NCI-H510A treated with DMSO at 0.1 percent for 48 hours (cell line): Measurements from ENCODE around the gene CA12.

Experiments
- DNase-seq: peaks from one replicate; lab custom pipeline; 2025; lab: John Stamatoyannopoulos, UW

The CA12 gene

GRCh38 chr15:63401714-63402497 lies 20.3 kb upstream of the CA12 start:
- no peak for DNase-seq

- DNase-seq, result no peak
Measured at GRCh38 chr15:63401078-63401477, 19.4 kb upstream of the CA12 start.

DNA sequence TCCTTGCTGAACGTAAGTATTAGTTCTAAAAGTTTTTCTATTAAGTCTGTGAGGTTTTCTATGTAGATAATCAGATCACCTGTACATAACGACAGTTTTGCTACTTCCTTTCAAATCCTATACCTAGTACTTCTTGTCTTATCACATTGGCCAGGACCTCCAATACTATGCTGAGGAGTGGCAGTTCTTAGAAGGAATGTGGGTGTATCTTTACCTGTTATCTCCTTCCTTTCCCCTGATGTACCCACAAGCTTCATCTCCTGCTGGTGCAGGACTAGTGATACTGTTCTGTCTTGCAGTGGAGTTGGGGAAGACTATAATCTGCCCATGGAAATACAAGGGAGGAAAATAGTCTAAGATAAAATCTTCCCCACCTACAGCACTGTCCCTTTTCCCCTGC lies 16.8 kb upstream of the CA12 start:
- DNase-seq, result no peak

DNA sequence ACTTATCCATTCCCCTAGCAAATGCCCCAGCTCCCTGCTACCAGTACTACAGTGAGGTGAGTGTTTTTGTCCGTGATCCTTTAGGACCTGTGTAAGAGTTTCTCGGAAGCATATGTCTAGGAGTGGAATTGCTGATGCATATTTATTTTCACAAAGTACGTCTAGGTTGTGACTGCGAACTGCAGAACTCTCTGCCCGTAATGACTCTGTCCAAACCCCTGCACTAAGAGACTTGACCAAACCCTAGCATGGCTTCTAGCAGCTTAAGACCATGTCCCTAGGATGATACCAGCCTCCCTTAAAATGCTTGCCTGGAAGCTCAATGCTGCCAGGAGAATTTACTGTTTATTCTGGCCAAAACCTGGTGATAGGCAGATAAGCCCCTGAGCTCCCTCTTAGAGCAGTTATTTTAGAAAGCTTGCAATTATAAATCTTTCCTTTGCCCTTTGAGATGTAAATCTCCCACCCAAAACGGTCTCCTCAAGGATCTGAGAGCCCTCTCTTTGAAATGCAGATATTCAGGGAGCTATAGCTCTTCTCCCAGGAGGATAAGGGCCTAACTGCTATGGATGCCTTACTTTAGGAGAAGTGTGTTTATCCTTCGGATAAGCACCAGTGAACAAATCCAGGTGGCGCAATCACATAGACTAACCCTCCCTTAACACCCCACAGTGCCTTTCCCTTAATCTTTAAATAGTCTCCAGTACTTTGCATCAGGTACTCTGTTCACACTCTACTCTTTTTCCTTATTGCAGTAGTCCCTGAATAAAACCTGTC lies 14.7 kb upstream of the CA12 start:
- DNase-seq, result peak; percentile 35

GRCh38 chr15:63395730-63396151 lies 14.1 kb upstream of the CA12 start:
- no peak for DNase-seq

- DNase-seq, result no peak
Measured at GRCh38 chr15:63392361-63393009, 10.8 kb upstream of the CA12 start.

GRCh38 chr15:63391669-63392360 lies 10.2 kb upstream of the CA12 start:
- DNase-seq, result no peak

DNA sequence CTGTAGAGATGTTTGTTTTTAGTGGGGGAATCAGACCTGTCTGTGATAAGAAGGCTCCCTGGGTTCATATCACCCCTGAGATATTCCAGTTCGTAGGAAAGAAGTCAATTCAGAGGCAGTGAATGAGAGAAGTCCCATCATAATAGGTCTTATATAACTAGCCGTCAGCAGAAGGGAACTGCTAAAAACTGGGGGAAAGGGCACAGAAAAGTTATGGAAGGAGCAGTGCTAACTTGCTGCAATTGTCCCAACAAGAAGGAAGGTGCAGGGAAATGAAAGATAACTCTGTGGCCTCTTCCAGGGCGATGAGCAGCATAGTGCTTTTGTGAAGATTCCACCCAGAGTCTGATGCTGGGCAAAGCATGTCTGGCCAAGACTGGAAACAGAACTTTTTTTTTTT lies 9.0 kb upstream of the CA12 start:
- DNase-seq, result no peak

DNA sequence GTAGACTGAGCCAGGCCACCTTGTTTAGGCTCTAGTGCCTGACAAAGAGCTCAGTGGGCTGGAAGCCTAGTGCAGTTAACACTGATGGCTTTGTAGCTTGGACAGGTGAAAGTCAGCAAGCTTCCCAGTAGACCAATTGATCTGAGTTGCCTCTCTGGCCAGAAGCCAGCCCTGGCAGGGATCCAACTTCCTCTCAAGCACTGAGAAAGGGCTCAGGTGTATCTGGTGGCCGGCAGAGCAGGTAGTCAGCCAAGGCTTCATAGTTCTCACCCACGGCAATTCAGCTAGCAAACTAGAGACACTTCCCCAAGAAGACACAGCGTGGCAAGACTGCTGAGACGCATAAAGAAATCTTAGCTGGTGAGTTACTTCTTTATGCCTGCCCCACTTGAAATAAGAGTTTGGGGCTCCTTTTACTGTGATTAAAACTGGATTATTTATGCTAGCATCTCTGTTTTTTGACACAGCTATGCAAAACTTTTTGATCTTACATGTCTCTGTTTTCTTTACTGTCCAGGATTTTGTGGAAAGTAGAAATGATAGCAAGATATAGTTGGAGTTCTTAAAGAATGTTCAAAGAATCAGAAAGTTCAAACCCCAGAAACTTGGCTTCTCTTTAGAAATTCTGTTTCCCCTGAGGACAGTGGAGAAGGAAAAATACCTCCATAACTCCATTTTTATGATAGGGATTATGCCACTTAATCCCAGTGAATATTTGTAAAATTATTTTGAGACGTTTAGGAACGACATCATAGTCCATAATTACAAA lies 8.4 kb upstream of the CA12 start:
- DNase-seq, result peak; percentile 82

- DNase-seq, result peak; percentile 58
Measured at GRCh38 chr15:63388511-63388910, 6.9 kb upstream of the CA12 start.

DNA sequence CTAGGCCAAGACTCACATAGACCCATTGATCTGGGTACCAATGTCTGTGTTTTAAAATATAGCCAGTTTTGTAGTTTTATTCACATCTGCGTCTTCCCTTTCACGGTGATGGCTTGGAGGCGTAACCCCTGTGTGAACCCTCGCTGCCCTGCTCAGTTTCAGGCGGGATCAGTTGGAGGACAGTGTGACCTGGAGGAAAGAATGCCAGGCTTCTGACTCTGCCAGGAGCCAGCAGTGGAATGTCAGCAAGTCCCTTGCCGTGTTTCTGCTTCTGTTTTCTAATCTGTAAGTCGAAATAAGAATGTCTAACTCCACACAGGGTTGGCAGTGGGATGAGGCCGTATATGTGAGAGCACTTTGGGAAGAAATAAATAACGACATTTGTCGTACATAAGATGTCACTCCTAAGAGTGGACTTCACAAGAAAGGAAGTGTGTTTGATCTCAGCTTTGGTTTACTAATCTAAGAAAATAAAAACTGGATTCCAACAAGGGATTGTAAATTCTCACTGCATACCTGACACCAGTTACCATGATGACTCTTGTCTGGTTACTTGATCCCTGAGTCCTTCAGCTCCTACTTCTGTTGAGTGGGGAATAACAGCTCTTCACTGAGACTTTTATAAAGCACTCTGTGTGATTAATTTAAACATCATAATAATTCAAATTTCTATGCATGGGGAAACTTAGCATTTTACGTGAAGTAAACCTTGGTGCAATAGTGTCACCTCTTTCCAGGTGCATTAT lies 6.3 kb upstream of the CA12 start:
- DNase-seq, result peak; percentile 60

GRCh38 chr15:63385911-63386531 lies 4.4 kb upstream of the CA12 start:
- no peak for DNase-seq

DNA sequence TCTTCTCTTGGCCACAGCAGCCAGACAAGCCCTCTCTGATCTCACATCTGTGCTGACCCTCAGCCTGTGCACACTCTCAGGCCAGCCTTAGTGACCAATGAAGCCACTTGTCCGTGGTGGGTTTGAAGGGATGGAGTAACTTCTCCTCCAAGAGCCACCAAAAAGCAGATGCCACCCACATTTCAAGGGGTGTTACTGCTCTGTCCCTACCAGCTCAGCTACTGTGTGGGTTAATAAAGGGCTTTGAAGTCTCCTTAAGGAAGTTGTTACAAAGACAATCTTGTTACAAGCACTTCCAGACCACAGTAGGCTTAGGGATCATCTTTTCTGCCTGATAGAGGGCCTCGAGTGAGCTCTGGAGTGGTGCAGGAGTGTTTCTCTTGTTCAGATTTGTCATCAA lies 3.3 kb upstream of the CA12 start:
- no peak for DNase-seq

GRCh38 chr15:63382966-63383710 lies 1.5 kb upstream of the CA12 start:
- DNase-seq, result no peak

- DNase-seq, result no peak
Measured at GRCh38 chr15:63380808-63381282, 801 bp downstream of the CA12 start.

DNA sequence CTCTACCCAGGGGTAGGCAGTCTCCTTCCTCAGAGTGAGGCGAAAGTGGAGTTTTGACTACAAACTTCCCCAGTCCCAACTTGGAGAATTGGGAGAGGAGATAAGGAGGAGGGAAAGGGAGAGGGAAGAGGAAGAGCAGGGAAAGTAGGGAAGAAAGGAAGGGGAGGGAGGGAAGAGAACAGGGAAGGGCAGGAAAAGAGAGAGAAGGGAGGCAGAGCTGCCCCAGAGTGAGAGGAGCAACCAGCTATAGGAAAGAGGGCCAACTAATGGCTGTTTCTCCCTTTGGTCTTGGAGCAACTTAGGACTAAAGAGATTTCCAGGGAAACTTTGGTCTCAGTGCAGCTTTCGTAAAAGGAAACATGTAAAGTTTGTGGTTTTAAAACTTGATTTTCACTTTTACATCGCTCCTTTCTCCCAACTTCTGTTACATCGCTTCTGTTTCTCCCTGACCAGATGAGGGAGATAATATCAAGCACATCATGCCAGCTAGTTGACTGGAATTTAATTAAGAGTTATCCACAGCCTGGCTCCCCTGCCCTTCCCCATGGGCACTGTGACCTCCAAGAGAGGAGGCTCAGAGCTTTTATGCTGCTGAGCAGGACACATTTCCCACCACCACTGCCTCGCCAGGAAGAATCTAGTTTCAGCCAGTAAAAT lies 1.4 kb downstream of the CA12 start:
- DNase-seq, result no peak

DNA sequence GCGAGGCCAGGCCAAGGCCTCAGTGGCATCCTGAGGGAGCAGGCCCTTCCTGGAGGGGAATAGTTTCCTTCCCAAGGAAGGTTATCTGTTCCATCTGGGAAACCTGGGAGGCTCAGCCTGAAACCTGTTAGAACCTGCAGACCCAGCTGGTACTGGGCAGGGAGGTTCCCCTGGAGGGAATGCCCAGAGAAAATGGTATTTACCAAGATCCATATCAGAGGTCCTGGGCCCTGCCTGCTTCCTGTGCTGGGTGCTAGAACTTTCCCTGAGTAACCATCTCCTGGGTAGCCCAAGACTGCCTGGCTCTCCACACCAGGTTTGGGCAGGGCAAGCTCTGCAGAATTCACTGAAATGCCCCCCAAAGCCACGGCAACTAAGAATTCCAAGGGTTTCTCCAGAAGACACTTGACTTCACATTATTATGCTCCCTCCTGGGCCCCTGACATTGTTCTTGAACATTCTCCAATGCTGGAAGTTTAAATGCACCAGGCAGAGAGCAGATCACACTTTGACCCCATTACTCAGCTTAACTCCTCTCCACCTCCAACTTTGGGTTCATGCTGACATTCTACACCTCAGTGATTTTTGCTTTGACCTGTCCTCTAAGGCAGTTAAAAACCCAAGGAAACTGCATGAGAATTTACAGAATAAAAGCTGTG lies 2.0 kb downstream of the CA12 start:
- DNase-seq, result no peak

GRCh38 chr15:63378946-63379345 lies 2.7 kb downstream of the CA12 start:
- DNase-seq, result no peak
